H1 (cell line): Measurements from ENCODE around the gene TMUB2. TPM values are rescaled to one million over a fixed set of nuclear protein-coding genes. Genes with fewer than 3 reads are reported as not detected.
A peak's percentile ranks its signal among the peaks of the same experiment; 100 is the strongest.

Source experiments
- CTCF ChIA-PET: fragments of 300-600 bp; sonication (Branson Sonifier 250); formaldehyde crosslinking; loops from one replicate; lab custom pipeline; 2021; ENCODE audit not compliant: partially characterized antibody; lab: Charles Lee
- POLR2A ChIA-PET: fragments of 300-600 bp; sonication (Branson Sonifier 250); formaldehyde crosslinking; loops from one replicate; lab custom pipeline; 2021; ENCODE audit warnings: inconsistent platforms; ENCODE audit not compliant: partially characterized antibody; lab: Charles Lee
- DNase-seq, 2 experiments: peaks; one replicate each; pipeline versions ENCODE4 v3.0.0 to v3.0.0-alpha.2; 2010 to 2022; ENCODE audit warnings: low spot score in 2 of 2, low read depth in 1 of 2, mixed read lengths in 1 of 2
- FAIRE-seq: peaks from 2 replicates; lab custom pipeline; 2011; peaks lifted over from hg19 to GRCh38; lab: Jason Lieb, UNC
- H2AFZ ChIP-seq: 2 replicates; pipeline ENCODE4 v1.8.1; 2012; ENCODE audit warnings: low read length, inconsistent platforms
- H2AK5ac ChIP-seq: 2 replicates; pipeline ENCODE4 v1.6.1; 2013; ENCODE audit warnings: low read depth, low read length
- H2BK120ac ChIP-seq: replicated peaks from 2 replicates; pipeline ENCODE3; 2013; ENCODE audit warnings: low read depth, low read length, inconsistent platforms
- H2BK12ac ChIP-seq: 2 replicates; pipeline ENCODE4 v1.6.1; 2013; ENCODE audit warnings: low read depth, low read length
- H2BK15ac ChIP-seq: 2 replicates; pipeline ENCODE4 v1.6.1; 2013; ENCODE audit warnings: low read length
- H2BK20ac ChIP-seq: 2 replicates; pipeline ENCODE4 v1.6.1; 2013; ENCODE audit warnings: low read length
- H2BK5ac ChIP-seq: 2 replicates; pipeline ENCODE4 v1.6.1; 2013; ENCODE audit warnings: low read depth, low read length
- H3K14ac ChIP-seq: 2 replicates; pipeline ENCODE4 v1.6.1; 2013; ENCODE audit warnings: inconsistent platforms; ENCODE audit not compliant: insufficient read length
- H3K18ac ChIP-seq: 2 replicates; pipeline ENCODE4 v1.6.1; 2013; ENCODE audit warnings: low read length; ENCODE audit errors: extremely low read depth
- H3K23ac ChIP-seq: 2 replicates; pipeline ENCODE4 v1.6.1; 2013; ENCODE audit warnings: inconsistent platforms; ENCODE audit not compliant: insufficient read length
- H3K23me2 ChIP-seq: 2 replicates; pipeline ENCODE4 v1.6.1; 2013; ENCODE audit warnings: low read depth, low read length
- H3K27ac ChIP-seq: 2 replicates; pipeline ENCODE4 v1.6.1; 2011; ENCODE audit warnings: low read depth, low read length, inconsistent platforms
- H3K27me3 ChIP-seq, 4 experiments: replicated peaks in 1 of 4; 1 replicate in 1 of 4; 2 replicates in 3 of 4; pipeline versions ENCODE4 v1.6.1 to v1.8.1; 2011 to 2013; ENCODE audit warnings: low read length in 3 of 4, mild to moderate bottlenecking in 3 of 4, inconsistent platforms in 2 of 4, mixed read lengths in 2 of 4, moderate library complexity in 1 of 4; ENCODE audit not compliant: control insufficient read depth in 3 of 4, insufficient read depth in 3 of 4; ENCODE audit errors: extremely low read depth in 1 of 4
- H3K36me3 ChIP-seq, 4 experiments: 2 replicates each; pipeline versions ENCODE4 v1.6.1 to v1.8.1; 2011 to 2013; ENCODE audit warnings: mild to moderate bottlenecking in 4 of 4, low read length in 3 of 4, moderate library complexity in 2 of 4, control low read depth in 1 of 4, inconsistent platforms in 1 of 4; ENCODE audit not compliant: insufficient read depth in 4 of 4, control insufficient read depth in 2 of 4
- H3K4ac ChIP-seq: replicated peaks from 2 replicates; pipeline ENCODE3; 2013; ENCODE audit warnings: low read length, low read depth, mixed read lengths, inconsistent platforms; ENCODE audit not compliant: insufficient read length
- H3K4me1 ChIP-seq, 4 experiments: replicated peaks in 1 of 4; 1 replicate in 1 of 4; 2 replicates in 3 of 4; pipeline versions ENCODE4 v1.6.1 to v1.8.1; 2011 to 2013; ENCODE audit warnings: low read length in 3 of 4, inconsistent platforms in 2 of 4, mixed read lengths in 1 of 4; ENCODE audit not compliant: insufficient read depth in 4 of 4, control insufficient read depth in 3 of 4
- H3K4me2 ChIP-seq, 2 experiments: 2 replicates each; pipeline versions ENCODE4 v1.6.1 to v1.8.1; 2011 to 2013; ENCODE audit warnings: low read depth in 2 of 2, low read length in 2 of 2, control low read depth in 1 of 2, inconsistent platforms in 1 of 2, mild to moderate bottlenecking in 1 of 2; ENCODE audit not compliant: insufficient read depth in 1 of 2
- H3K4me3 ChIP-seq, 4 experiments: fragments of 200-600, 300-600 bp in 1 of 4; sonication (generic), shearing (Covaris generic), sonication (Bioruptor Twin) in 1 of 4; 2 replicates each; pipeline versions ENCODE4 v1.5.1 to v1.8.1; 2011 to 2016; ENCODE audit warnings: low read length in 4 of 4, low read depth in 3 of 4, control low read depth in 2 of 4, inconsistent platforms in 2 of 4, mild to moderate bottlenecking in 2 of 4, mixed read lengths in 1 of 4, moderate library complexity in 1 of 4; ENCODE audit not compliant: insufficient read depth in 2 of 4; ENCODE audit errors: extremely low read depth in 1 of 4
- H3K56ac ChIP-seq: replicated peaks from 2 replicates; pipeline ENCODE3; 2013; ENCODE audit warnings: low read depth, mild to moderate bottlenecking, mixed read lengths, low read length, inconsistent platforms; ENCODE audit not compliant: insufficient read length
- H3K79me1 ChIP-seq: 2 replicates; pipeline ENCODE4 v1.6.1; 2013; ENCODE audit warnings: low read depth, low read length, control low read depth
- H3K79me2 ChIP-seq, 2 experiments: 2 replicates each; pipeline versions ENCODE4 v1.6.1 to v1.8.1; 2012 to 2013; ENCODE audit warnings: low read length in 2 of 2, mild to moderate bottlenecking in 2 of 2, inconsistent platforms in 1 of 2; ENCODE audit not compliant: insufficient read depth in 2 of 2, control insufficient read depth in 1 of 2
- H3K9ac ChIP-seq, 4 experiments: replicated peaks in 1 of 4; 1 replicate in 1 of 4; 2 replicates in 3 of 4; pipeline versions ENCODE4 v1.6.1 to v1.8.1; 2011 to 2013; ENCODE audit warnings: low read depth in 3 of 4, low read length in 3 of 4, control low read depth in 2 of 4, mild to moderate bottlenecking in 2 of 4, moderate library complexity in 2 of 4, inconsistent platforms in 1 of 4; ENCODE audit errors: extremely low read depth in 1 of 4
- H3K9me3 ChIP-seq, 2 experiments: 2 replicates each; pipeline versions ENCODE4 v1.6.1 to v1.8.1; 2012 to 2013; ENCODE audit warnings: mild to moderate bottlenecking in 2 of 2, moderate library complexity in 2 of 2, control low read depth in 1 of 2, inconsistent platforms in 1 of 2, low read depth in 1 of 2, low read length in 1 of 2, mixed read lengths in 1 of 2; ENCODE audit not compliant: insufficient read depth in 2 of 2
- H4K20me1 ChIP-seq, 2 experiments: replicated peaks in 1 of 2; 2 replicates each; pipeline versions ENCODE3 to v1.8.1; 2011 to 2013; ENCODE audit warnings: inconsistent platforms in 2 of 2, low read length in 2 of 2, mild to moderate bottlenecking in 1 of 2; ENCODE audit not compliant: insufficient read depth in 2 of 2, control insufficient read depth in 1 of 2
- H4K5ac ChIP-seq: 2 replicates; pipeline ENCODE4 v1.6.1; 2013; ENCODE audit warnings: low read length, low read depth, mixed read lengths, inconsistent platforms; ENCODE audit not compliant: insufficient read length
- H4K8ac ChIP-seq: 2 replicates; pipeline ENCODE4 v1.8.0; 2013; ENCODE audit warnings: mild to moderate bottlenecking, moderate library complexity, low read length, inconsistent platforms; ENCODE audit not compliant: insufficient read depth; ENCODE audit errors: extremely low read depth
- H4K91ac ChIP-seq: replicated peaks from 2 replicates; pipeline ENCODE3; 2013; ENCODE audit warnings: low read length, mixed read lengths, inconsistent platforms; ENCODE audit not compliant: insufficient read length
- BCL11A ChIP-seq, 2 experiments: IDR thresholded peaks; one replicate each; pipeline ENCODE4 v1.6.1; 2011; ENCODE audit warnings: low read depth in 2 of 2, low read length in 2 of 2, mild to moderate bottlenecking in 2 of 2
- CEBPB ChIP-seq: IDR thresholded peaks from 2 replicates; pipeline ENCODE4 v1.6.1; 2012; ENCODE audit warnings: low read depth, low read length
- CHD2 ChIP-seq: IDR thresholded peaks from 2 replicates; pipeline ENCODE4 v1.6.1; 2012; ENCODE audit warnings: low read length, improper control_type of control experiment
- EZH2 ChIP-seq: fragments of 200-600 bp; sonication (generic); IDR thresholded peaks from 2 replicates; pipeline ENCODE4 v1.7.1; 2012; ENCODE audit warnings: low read depth, mild to moderate bottlenecking, moderate library complexity, low read length, inconsistent platforms; ENCODE audit not compliant: severe bottlenecking
- HDAC6 ChIP-seq: IDR thresholded peaks from one replicate; pipeline ENCODE4 v1.7.1; 2012; ENCODE audit warnings: low read depth, mild to moderate bottlenecking, inconsistent platforms, low read length, moderate library complexity
- KDM5A ChIP-seq: fragments of 200-600 bp; IDR thresholded peaks from 2 replicates; pipeline ENCODE4 v1.7.1; 2012; ENCODE audit warnings: mild to moderate bottlenecking, low read length, inconsistent platforms, mixed read lengths
- MAX ChIP-seq: IDR thresholded peaks from 2 replicates; pipeline ENCODE4 v1.6.1; 2012; ENCODE audit warnings: inconsistent platforms
- POU5F1 ChIP-seq: IDR thresholded peaks from 2 replicates; pipeline ENCODE4 v1.6.1; 2011; ENCODE audit warnings: low read depth, mild to moderate bottlenecking, low read length, moderate library complexity
- TAF7 ChIP-seq: optimal IDR thresholded peaks from 2 replicates; pipeline ENCODE3; 2011; ENCODE audit warnings: low read depth, mild to moderate bottlenecking, inconsistent platforms, low read length, moderate library complexity, borderline replicate concordance
- USF2 ChIP-seq: IDR thresholded peaks from 2 replicates; pipeline ENCODE4 v1.6.1; 2011; ENCODE audit warnings: low read length, improper control_type of control experiment
- WGBS, 2 experiments: shearing (Covaris generic) in 1 of 2; methylation state at CpG; one replicate each; pipeline versions ENCODE4 v1.1.6 to v1.1.7; 2013 to 2015; ENCODE audit warnings: low lambda C conversion rate in 2 of 2, mixed read lengths in 2 of 2, inconsistent platforms in 1 of 2, low coverage in 1 of 2, missing lambda C conversion rate in 1 of 2; ENCODE audit not compliant: insufficient replicate concordance in 2 of 2, insufficient coverage in 1 of 2, insufficient read length in 1 of 2; ENCODE audit errors: extremely low coverage in 1 of 2, missing lambda C conversion rate in 1 of 2; 5-methylcytosine and 5-hydroxymethylcytosine counted together
- polyA plus RNA-seq, 7 experiments: library from polyadenylated mRNA; depleted of rRNA in 3 of 7; stranded (reverse) in 5 of 7; unstranded in 2 of 7; fragments of >200 nt in 5 of 7; fragments of 200-250 nt in 2 of 7; gene quantifications; 1 replicate in 5 of 7; 2 replicates in 1 of 7; 4 replicates in 1 of 7; pipeline versions ENCODE4 v1.2.1 to v1.2.3, GENCODE V29; 2011 to 2013; ENCODE audit warnings: missing spikeins in 2 of 7, mixed read lengths in 2 of 7
- total RNA-seq: library from RNA; stranded (reverse); fragmentation: NEBNext Ultra II Directional; extraction: Animal tissue kit (Norgen Biotek cat#: 25700); gene quantifications from 2 replicates; pipeline ENCODE4 v1.2.1, GENCODE V29; 2021

Gene TMUB2
- total and polyA plus RNA-seq, 2 of the 8 experiments (the other 6 are each of a cell fraction or from before 2014, with no cell fraction given) = 18.5 to 30.5 TPM

GRCh38 chr17:44167181-44167861 lies 19.5 kb upstream of the TMUB2 start:
- Histone ChIP-seq H2BK120ac (no peak overlapping the region), H2BK20ac (no peak overlapping the region), H2BK15ac (0 out of 2 replicates have a peak overlapping the region, but pooled peaks have one; percentile 6), H4K91ac (no peak overlapping the region), H3K4me3 (no peak overlapping the region), H3K27me3 (no peaks in the 10 kb centered on the region), H4K5ac (no peak overlapping the region), H3K4me1 (peaks cover 0 to 15% (median 8%) of the 10 kb centered on the region in 4 experiments; a peak in 5 of 7 replicates), H2BK5ac (no peak overlapping the region; the same call in 1 of the 2 replicates), H3K23me2 (no peaks in the 10 kb centered on the region), H3K18ac (peak overlapping the region; percentile 32; the same call in 1 of the 2 replicates), H2BK12ac (no peak overlapping the region), H3K9ac (no peak overlapping the region), H2AFZ (no peak overlapping the region), H3K14ac (no peak overlapping the region), H2AK5ac (no peak overlapping the region), H3K9me3 (no peaks in the 10 kb centered on the region), H3K4me2 (no peak overlapping the region), H3K56ac (no peak overlapping the region), H3K79me1 (no peaks in the 10 kb centered on the region), H3K36me3 (peaks cover 0 to under 1% (median 0%) of the 10 kb centered on the region in 4 experiments; a peak in 3 of 8 replicates), H3K23ac (no peak overlapping the region), H3K27ac (no peak overlapping the region), H3K4ac (no peak overlapping the region), H3K79me2 (no peaks in the 10 kb centered on the region), H4K20me1 (no peaks in the 10 kb centered on the region), H4K8ac (no peak overlapping the region)
- POLR2A ChIA-PET = interaction anchor here (0.9 to 4.0 kb wide), 12 partner anchors 8 to 150 kb away, joined by 3 to 21 read pairs (median 5); partner anchors contain the start of genes HROB and TMUB2
- FAIRE-seq (no peak), DNase-seq (no peak)
- 91% methylated on average over 7 of the region's 7 CpGs; no CpG with 5 or more reads in 1 of the 2 experiments for WGBS, 2 experiments
- CTCF ChIA-PET = interaction anchor here (0.6 to 8.1 kb wide), 20 partner anchors 8 to 186 kb away, joined by 3 to 61 read pairs (median 8); partner anchors contain the start of genes GRN and TMUB2
- TF ChIP-seq EZH2 (no peak), CEBPB (no peak), KDM5A (no peak), MAX (no peak), USF2 (no peak), HDAC6 (no peak), TAF7 (no peak), POU5F1 (no peak), CHD2 (no peak), BCL11A (IDR thresholded peaks at IDR 0.05; ENCODE audit: low read depth in 2 of 2, low read length in 2 of 2) (no peak)
